ENCODE results near the gene ELP2.

- TF ChIP-seq ZNF8 (CRISPR knock-in tag; IDR thresholded peaks at IDR 0.05) (no peak), PATZ1 (CRISPR knock-in tag; IDR thresholded peaks at IDR 0.05; ENCODE audit: borderline replicate concordance) (no peak), BACH2 (CRISPR knock-in tag; IDR thresholded peaks at IDR 0.05; ENCODE audit: borderline replicate concordance) (no peak), CSDC2 (CRISPR knock-in tag; IDR thresholded peaks at IDR 0.05) (no peak), ZNF565 (CRISPR knock-in tag; conservative IDR thresholded peaks at IDR 0.05; ENCODE audit: low read depth) (no peak)
- TF ChIP-seq, protein P1, sequence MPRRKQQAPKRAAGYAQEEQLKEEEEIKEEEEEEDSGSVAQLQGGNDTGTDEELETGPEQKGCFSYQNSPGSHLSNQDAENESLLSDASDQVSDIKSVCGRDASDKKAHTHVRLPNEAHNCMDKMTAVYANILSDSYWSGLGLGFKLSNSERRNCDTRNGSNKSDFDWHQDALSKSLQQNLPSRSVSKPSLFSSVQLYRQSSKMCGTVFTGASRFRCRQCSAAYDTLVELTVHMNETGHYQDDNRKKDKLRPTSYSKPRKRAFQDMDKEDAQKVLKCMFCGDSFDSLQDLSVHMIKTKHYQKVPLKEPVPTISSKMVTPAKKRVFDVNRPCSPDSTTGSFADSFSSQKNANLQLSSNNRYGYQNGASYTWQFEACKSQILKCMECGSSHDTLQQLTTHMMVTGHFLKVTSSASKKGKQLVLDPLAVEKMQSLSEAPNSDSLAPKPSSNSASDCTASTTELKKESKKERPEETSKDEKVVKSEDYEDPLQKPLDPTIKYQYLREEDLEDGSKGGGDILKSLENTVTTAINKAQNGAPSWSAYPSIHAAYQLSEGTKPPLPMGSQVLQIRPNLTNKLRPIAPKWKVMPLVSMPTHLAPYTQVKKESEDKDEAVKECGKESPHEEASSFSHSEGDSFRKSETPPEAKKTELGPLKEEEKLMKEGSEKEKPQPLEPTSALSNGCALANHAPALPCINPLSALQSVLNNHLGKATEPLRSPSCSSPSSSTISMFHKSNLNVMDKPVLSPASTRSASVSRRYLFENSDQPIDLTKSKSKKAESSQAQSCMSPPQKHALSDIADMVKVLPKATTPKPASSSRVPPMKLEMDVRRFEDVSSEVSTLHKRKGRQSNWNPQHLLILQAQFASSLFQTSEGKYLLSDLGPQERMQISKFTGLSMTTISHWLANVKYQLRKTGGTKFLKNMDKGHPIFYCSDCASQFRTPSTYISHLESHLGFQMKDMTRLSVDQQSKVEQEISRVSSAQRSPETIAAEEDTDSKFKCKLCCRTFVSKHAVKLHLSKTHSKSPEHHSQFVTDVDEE (CRISPR knock-in tag; IDR thresholded peaks at IDR 0.05) = no peak
- TF ChIP-seq, protein P2, sequence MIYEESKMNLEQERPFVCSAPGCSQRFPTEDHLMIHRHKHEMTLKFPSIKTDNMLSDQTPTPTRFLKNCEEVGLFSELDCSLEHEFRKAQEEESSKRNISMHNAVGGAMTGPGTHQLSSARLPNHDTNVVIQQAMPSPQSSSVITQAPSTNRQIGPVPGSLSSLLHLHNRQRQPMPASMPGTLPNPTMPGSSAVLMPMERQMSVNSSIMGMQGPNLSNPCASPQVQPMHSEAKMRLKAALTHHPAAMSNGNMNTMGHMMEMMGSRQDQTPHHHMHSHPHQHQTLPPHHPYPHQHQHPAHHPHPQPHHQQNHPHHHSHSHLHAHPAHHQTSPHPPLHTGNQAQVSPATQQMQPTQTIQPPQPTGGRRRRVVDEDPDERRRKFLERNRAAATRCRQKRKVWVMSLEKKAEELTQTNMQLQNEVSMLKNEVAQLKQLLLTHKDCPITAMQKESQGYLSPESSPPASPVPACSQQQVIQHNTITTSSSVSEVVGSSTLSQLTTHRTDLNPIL (CRISPR knock-in tag; IDR thresholded peaks at IDR 0.05; ENCODE audit: low read depth) = no peak
Observed at GRCh38 chr18:36215577-36215976, 85.9 kb downstream of the ELP2 start.
